ENCODE data around the gene FGF22. TPM values are rescaled to one million over a fixed set of nuclear protein-coding genes. Genes with fewer than 3 reads are reported as not detected.

The FGF22 gene
- total and polyA plus RNA-seq, 10 of the 15 experiments (the other 5 are each of a cell fraction or from before 2014, with no cell fraction given) = 0.05 TPM; not detected in 9

- Histone ChIP-seq H3K36me3 (ENCODE audit: control insufficient read depth in 2 of 2, insufficient read depth in 2 of 2, low read length in 1 of 2) (no peaks in the 10 kb centered on the region), H3K4me3 (no peak overlapping the region), H4K20me1 (ENCODE audit: control insufficient read depth, insufficient read depth) (no peaks in the 10 kb centered on the region), H3K79me2 (ENCODE audit: control insufficient read depth, insufficient read depth, low read length) (no peaks in the 10 kb centered on the region), H3K4me2 (ENCODE audit: control insufficient read depth, insufficient read depth) (no peak overlapping the region), H3K27me3 (replicated peaks in 1 of 2; ENCODE audit: control insufficient read depth in 2 of 2, insufficient read depth in 2 of 2, low read length in 1 of 2) (no peaks in the 10 kb centered on the region), H2AFZ (ENCODE audit: control insufficient read depth, low read depth, low read length) (no peak overlapping the region), H3K9me3 (replicated peaks; ENCODE audit: control insufficient read depth, insufficient read depth, low read length) (no peaks in the 10 kb centered on the region), H3K9ac (ENCODE audit: control insufficient read depth, insufficient read depth, low read length) (no peak overlapping the region), H3K27ac (ENCODE audit: control insufficient read depth, insufficient read depth) (no peak overlapping the region), H3K4me1 (ENCODE audit: control insufficient read depth, insufficient read depth, low read length) (no peaks in the 10 kb centered on the region)
- ChIA-PET CTCF (no interaction called here), SMC1A (ENCODE audit: uncharacterized antibody, unreplicated experiment) (no interaction called here), RAD21 (ENCODE audit: unreplicated experiment) (no interaction called here), POLR2A (no interaction called here)
- TF ChIP-seq, protein P1, sequence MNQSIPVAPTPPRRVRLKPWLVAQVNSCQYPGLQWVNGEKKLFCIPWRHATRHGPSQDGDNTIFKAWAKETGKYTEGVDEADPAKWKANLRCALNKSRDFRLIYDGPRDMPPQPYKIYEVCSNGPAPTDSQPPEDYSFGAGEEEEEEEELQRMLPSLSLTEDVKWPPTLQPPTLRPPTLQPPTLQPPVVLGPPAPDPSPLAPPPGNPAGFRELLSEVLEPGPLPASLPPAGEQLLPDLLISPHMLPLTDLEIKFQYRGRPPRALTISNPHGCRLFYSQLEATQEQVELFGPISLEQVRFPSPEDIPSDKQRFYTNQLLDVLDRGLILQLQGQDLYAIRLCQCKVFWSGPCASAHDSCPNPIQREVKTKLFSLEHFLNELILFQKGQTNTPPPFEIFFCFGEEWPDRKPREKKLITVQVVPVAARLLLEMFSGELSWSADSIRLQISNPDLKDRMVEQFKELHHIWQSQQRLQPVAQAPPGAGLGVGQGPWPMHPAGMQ (IDR thresholded peaks at IDR 0.05; ENCODE audit: borderline replicate concordance) = no peak
- TF ChIP-seq SKIL (IDR thresholded peaks at IDR 0.05; ENCODE audit: low read depth, poor library complexity, severe bottlenecking) = no peak
- TF ChIP-seq, protein P2, sequence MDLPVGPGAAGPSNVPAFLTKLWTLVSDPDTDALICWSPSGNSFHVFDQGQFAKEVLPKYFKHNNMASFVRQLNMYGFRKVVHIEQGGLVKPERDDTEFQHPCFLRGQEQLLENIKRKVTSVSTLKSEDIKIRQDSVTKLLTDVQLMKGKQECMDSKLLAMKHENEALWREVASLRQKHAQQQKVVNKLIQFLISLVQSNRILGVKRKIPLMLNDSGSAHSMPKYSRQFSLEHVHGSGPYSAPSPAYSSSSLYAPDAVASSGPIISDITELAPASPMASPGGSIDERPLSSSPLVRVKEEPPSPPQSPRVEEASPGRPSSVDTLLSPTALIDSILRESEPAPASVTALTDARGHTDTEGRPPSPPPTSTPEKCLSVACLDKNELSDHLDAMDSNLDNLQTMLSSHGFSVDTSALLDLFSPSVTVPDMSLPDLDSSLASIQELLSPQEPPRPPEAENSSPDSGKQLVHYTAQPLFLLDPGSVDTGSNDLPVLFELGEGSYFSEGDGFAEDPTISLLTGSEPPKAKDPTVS (IDR thresholded peaks at IDR 0.05; ENCODE audit: low read depth, low read length) = no peak
- in situ Hi-C loops (cut with MboI) = no loop called here
- 52% methylated on average over 11 of the region's 15 CpGs for WGBS (ENCODE audit: insufficient coverage, insufficient replicate concordance, low lambda C conversion rate, missing lambda C conversion rate)
- BruUV-seq (replicated peaks) = no TSS peak
- no peak for DNase-seq (ENCODE audit: low read depth, low spot score)
- ATAC-seq = no peak
- intact Hi-C loops (cut with micrococcal nuclease; ENCODE audit: unreplicated experiment) = no loop called here
- no peak for FAIRE-seq
Measured at GRCh38 chr19:688214-688613, 48.5 kb downstream of the FGF22 start.

Data from GM12878 (cell line).